IPS-NIHi11 (cell line): Measurements from ENCODE around the gene PPFIA3.
A peak's percentile ranks its signal among the peaks of the same experiment; 100 is the strongest.
"Not testable (repeated sequence)": the region's sequence is repeated elsewhere in the genome, so short reads cannot be mapped to it uniquely, and the experiment has no call there.

Source experiments
- DNase-seq: peaks from one replicate; pipeline ENCODE4 v3.0.0; 2012; ENCODE audit warnings: mixed read lengths, low spot score

The PPFIA3 gene

GRCh38 chr19:49125025-49125731 lies 5.8 kb downstream of the PPFIA3 start:
- peak; percentile 40 for DNase-seq

GRCh38 chr19:49126575-49126974 lies 7.2 kb downstream of the PPFIA3 start:
- no peak for DNase-seq

- not testable (repeated sequence) for DNase-seq
Observed at GRCh38 chr19:49127225-49127624, 7.9 kb downstream of the PPFIA3 start.

GRCh38 chr19:49127674-49128544 lies 8.6 kb downstream of the PPFIA3 start:
- peak; percentile 95 for DNase-seq

GRCh38 chr19:49128545-49129237 lies 9.3 kb downstream of the PPFIA3 start:
- no peak for DNase-seq

GRCh38 chr19:49129238-49129583 lies 9.9 kb downstream of the PPFIA3 start:
- DNase-seq, result peak; percentile 74

GRCh38 chr19:49130325-49130724 lies 11.0 kb downstream of the PPFIA3 start:
- DNase-seq, result no peak

GRCh38 chr19:49132974-49133609 lies 13.7 kb downstream of the PPFIA3 start:
- DNase-seq, result no peak

- peak; percentile 78 for DNase-seq
Observed at GRCh38 chr19:49133621-49134454, 14.5 kb downstream of the PPFIA3 start.

GRCh38 chr19:49135686-49136085 lies 16.3 kb downstream of the PPFIA3 start:
- DNase-seq, result no peak

GRCh38 chr19:49136771-49137171 lies 17.4 kb downstream of the PPFIA3 start:
- no peak for DNase-seq

- no peak for DNase-seq
Observed at GRCh38 chr19:49140951-49141350, 21.6 kb downstream of the PPFIA3 start.

GRCh38 chr19:49141352-49141751 lies 22.0 kb downstream of the PPFIA3 start:
- no peak for DNase-seq

- DNase-seq, result peak; percentile 90
Observed at GRCh38 chr19:49142866-49143335, 23.6 kb downstream of the PPFIA3 start.

GRCh38 chr19:49145573-49146407 lies 26.4 kb downstream of the PPFIA3 start:
- peak; percentile 76 for DNase-seq

GRCh38 chr19:49146408-49146770 lies 27.0 kb downstream of the PPFIA3 start:
- not testable (repeated sequence) for DNase-seq

GRCh38 chr19:49148044-49148682 lies 28.8 kb downstream of the PPFIA3 start:
- DNase-seq, result no peak

GRCh38 chr19:49148784-49149651 lies 29.7 kb downstream of the PPFIA3 start:
- DNase-seq, result peak; percentile 87

GRCh38 chr19:49149652-49150105 lies 30.3 kb downstream of the PPFIA3 start:
- DNase-seq, result peak; percentile 48
